Left ventricle myocardium inferior (tissue), 1 donor: ENCODE data around the gene NOL12. TPM values are rescaled to one million over a fixed set of nuclear protein-coding genes. Genes with fewer than 3 reads are reported as not detected.

Experiments
- DNase-seq: peaks from one replicate; pipeline ENCODE4 v3.0.0-alpha.2; 2020
- H3K27ac ChIP-seq: fragments of 200-600 bp; replicated peaks from 2 replicates; pipeline ENCODE4 v1.8.0; 2021
- H3K27me3 ChIP-seq: fragments of 200-600 bp; 2 replicates; pipeline ENCODE4 v1.8.0; 2021; ENCODE audit warnings: low read depth
- H3K36me3 ChIP-seq: fragments of 200-600 bp; 2 replicates; pipeline ENCODE4 v1.8.0; 2021
- H3K4me1 ChIP-seq: fragments of 200-600 bp; 2 replicates; pipeline ENCODE4 v1.8.0; 2021
- H3K4me3 ChIP-seq: fragments of 200-600 bp; 2 replicates; pipeline ENCODE4 v1.8.0; 2021; ENCODE audit warnings: mild to moderate bottlenecking, moderate library complexity
- H3K9me3 ChIP-seq: fragments of 200-600 bp; replicated peaks from 2 replicates; pipeline ENCODE4 v1.8.0; 2021
- intact Hi-C: fragments of 100-400 bp; cut with micrococcal nuclease; formaldehyde crosslinking; loops from one replicate; pipeline ENCODE4 v1.11.0; 2022
- total RNA-seq: library from RNA; stranded (reverse); fragmentation: NEBNext Ultra II Directional; extraction: Animal tissue kit (Norgen Biotek cat#: 25700); gene quantifications from one replicate; pipeline ENCODE4 v1.2.1, GENCODE V29; 2021
- TF ChIP-seq, protein P1 (sequence below): fragments of 200-600 bp; IDR thresholded peaks from 2 replicates; pipeline ENCODE4 v1.8.0; 2021; ENCODE audit warnings: antibody characterized with exemption, mild to moderate bottlenecking, borderline replicate concordance
- donor health status: DM: no; HTN: yes; CAD: no; lungs with severe emphysema.

Gene NOL12
- total RNA-seq, 1 donor from 2014 or later: 12.8 TPM

DNA sequence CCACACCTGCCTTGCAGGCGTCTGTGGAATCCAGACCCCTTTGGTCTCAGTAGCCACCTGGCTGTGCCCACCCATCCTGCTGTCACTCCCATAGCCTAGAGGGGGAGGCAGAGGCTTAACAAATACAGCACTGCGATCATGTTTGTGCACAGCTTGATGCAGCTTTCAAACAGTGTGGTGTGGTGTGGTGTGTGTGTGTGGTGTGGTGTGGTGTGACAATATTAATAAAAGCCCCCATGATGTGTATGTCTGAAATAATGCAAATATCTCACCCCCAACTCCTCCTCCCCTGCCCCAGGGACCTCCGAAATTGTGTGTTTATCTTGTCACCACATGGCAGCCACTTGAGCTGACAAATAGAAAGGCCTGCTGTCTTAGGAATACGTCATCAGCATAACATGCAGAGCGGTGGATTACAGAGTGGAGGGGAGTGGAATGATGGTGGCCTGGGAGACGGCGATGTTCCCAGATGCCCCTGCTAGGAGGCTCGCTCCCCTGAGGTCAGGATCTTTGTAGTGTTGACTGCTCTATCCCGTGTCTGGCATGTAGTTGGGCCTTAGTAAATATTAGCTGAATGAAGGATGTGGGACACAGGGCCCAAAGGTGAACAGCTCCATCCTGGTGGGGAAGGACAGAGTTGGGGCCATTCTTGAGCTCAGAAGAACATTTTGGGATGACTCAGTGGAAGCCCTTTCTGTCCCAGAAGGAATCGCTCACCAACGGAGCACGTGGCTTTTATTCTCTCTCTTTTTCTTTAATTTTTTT lies 24.8 kb upstream of the NOL12 start:
- Histone ChIP-seq H3K36me3 (peaks cover 12% of the 10 kb centered on the region), H3K27ac (peak overlapping the region; percentile 79), H3K27me3 (no peaks in the 10 kb centered on the region), H3K4me3 (peak overlapping the region; percentile 6), H3K4me1 (peaks cover 52% of the 10 kb centered on the region), H3K9me3 (no peaks in the 10 kb centered on the region)
- TF ChIP-seq, protein P1, sequence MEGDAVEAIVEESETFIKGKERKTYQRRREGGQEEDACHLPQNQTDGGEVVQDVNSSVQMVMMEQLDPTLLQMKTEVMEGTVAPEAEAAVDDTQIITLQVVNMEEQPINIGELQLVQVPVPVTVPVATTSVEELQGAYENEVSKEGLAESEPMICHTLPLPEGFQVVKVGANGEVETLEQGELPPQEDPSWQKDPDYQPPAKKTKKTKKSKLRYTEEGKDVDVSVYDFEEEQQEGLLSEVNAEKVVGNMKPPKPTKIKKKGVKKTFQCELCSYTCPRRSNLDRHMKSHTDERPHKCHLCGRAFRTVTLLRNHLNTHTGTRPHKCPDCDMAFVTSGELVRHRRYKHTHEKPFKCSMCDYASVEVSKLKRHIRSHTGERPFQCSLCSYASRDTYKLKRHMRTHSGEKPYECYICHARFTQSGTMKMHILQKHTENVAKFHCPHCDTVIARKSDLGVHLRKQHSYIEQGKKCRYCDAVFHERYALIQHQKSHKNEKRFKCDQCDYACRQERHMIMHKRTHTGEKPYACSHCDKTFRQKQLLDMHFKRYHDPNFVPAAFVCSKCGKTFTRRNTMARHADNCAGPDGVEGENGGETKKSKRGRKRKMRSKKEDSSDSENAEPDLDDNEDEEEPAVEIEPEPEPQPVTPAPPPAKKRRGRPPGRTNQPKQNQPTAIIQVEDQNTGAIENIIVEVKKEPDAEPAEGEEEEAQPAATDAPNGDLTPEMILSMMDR: peak; percentile 54
- DNase-seq: no peak
- intact Hi-C loops: no loop called here

DNA sequence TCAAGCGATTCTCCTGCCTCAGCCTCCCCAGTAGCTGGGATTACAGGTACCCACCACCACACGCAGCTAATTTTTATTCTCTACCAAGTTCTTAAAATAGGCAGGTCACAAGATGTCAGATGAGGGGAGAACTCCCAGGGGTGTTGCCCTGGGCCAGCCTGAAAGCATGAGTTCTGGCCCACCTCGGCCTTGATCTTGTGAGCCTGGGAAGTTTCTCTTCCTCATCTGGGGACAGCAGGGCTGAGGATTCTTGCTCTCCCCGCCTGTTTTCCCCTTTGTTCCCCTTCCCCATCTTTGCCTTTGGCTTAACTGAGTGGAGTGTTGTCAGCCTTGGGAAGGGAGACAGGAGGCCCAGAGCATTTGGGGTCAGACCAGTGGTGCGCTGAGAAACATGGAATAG lies 24.1 kb upstream of the NOL12 start:
- Histone ChIP-seq H3K27me3 (no peaks in the 10 kb centered on the region), H3K4me3 (no peak overlapping the region), H3K4me1 (peaks cover 52% of the 10 kb centered on the region), H3K9me3 (no peaks in the 10 kb centered on the region), H3K36me3 (peaks cover 19% of the 10 kb centered on the region), H3K27ac (peak overlapping the region; percentile 79)
- intact Hi-C loops: no loop called here
- TF ChIP-seq, protein P1: no peak
- DNase-seq: no peak

DNA sequence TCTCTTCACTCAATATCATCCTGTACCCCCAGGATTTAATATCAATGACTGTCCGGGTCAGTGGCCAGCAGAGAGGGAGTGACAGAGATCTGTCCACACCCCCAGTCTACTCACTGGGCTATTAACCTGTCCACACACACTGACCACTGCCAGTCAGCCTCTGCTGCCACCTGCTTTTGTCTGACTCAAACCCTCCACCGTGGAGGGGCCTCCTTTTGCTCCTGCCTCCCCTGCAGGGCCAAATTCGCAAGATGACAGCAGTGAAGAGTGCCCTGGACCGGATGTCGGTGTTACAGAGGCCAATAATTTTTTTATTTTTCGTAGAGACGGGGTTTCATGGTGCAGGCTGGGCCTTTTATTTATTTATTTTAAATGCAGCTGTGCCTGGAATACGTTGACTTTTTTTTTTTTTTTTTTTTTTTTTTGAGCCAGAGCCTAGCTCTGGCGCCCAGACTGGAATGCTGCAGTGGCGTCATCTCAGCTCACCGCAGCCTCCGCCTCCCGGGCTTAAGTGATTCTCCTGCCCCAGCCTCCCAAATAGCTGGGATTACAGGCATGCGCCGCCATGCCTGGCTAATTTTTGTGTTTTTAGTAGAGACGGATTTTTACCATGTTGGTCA lies 22.5 kb upstream of the NOL12 start:
- no peak for DNase-seq
- Histone ChIP-seq H3K4me3 (no peak overlapping the region), H3K27me3 (no peaks in the 10 kb centered on the region), H3K9me3 (no peaks in the 10 kb centered on the region), H3K27ac (no peak overlapping the region), H3K36me3 (peaks cover 19% of the 10 kb centered on the region), H3K4me1 (peaks cover 45% of the 10 kb centered on the region)
- TF ChIP-seq, protein P1: no peak
- intact Hi-C loops: no loop called here

DNA sequence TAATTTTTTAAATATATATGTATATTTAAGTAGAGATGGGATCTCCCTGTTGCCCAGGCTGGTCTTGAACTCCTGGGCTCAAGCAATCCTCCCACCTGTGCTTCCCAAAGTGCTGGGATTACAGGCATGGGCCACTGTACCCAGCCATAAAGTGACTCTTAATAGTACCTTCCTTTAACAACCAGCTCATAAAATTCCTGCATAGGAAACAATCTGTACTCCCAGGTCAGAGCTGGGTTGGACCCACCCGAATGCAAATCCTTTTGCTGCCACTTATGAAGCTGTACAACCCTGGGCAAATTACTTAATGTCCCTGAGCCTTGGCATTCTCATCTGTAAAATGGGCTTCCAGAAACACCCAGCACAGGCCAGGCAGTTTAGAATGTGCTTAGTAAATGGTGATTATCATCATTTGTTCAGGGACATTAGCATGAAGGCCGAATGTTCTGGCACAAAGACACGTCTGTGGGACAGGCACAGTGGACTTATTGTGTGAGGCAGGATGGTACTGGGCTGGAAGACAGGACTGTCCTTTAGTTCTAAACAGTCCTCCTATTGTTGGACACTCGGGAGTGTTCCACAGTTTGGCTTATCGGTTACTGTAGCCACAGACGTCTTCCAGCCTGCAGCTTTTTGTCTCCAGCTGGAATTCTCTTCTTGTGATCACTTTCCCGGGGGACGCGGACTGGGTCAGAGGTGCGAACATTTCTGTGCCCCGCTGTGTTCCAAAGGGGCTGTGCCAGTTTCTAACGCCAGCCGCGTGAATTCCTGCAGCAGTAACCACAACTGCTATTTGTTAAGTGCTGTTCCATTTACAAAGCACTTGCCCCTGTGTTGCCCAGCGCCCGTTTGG lies 21.7 kb upstream of the NOL12 start:
- H3K4me1 ChIP-seq: peaks cover 40% of the 10 kb centered on the region

DNA sequence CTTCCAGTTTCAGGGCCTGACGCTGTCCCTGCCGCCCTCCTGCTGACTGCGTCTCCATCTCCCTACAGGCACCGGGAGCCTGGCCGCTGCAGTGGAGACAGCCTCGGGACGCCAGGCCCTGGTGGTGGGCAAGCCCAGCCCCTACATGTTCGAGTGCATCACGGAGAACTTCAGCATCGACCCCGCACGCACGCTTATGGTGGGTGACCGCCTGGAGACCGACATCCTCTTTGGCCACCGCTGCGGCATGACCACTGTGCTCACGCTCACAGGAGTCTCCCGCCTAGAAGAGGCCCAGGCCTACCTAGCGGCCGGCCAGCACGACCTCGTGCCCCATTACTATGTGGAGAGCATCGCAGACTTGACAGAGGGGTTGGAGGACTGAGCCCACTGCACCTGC lies 20.7 kb upstream of the NOL12 start:
- TF ChIP-seq, protein P1: no peak
- peak overlapping the region; percentile 11 for H3K27ac ChIP-seq
- H3K27me3 ChIP-seq: no peaks in the 10 kb centered on the region
- peaks cover 30% of the 10 kb centered on the region for H3K4me1 ChIP-seq
- DNase-seq: no peak
- no peak overlapping the region for H3K4me3 ChIP-seq
- intact Hi-C loops: no loop called here
- H3K9me3 ChIP-seq: no peaks in the 10 kb centered on the region
- peaks cover 19% of the 10 kb centered on the region for H3K36me3 ChIP-seq

More for the DNA sequence above, 21.7 kb upstream of the NOL12 start:
- Histone ChIP-seq H3K27ac (peak overlapping the region; percentile 11), H3K36me3 (peaks cover 19% of the 10 kb centered on the region), H3K4me3 (no peak overlapping the region), H3K9me3 (no peaks in the 10 kb centered on the region), H3K27me3 (no peaks in the 10 kb centered on the region)
- DNase-seq: no peak
- TF ChIP-seq, protein P1: no peak
- intact Hi-C loops: no loop called here
